Measurements from ENCODE around the gene VRK1.

- no peak for TF ChIP-seq EP300 (IDR thresholded peaks at IDR 0.05)
- no peak for TF ChIP-seq POLR2A (IDR thresholded peaks at IDR 0.05)
Measured at GRCh38 chr14:96920023-96920422, 122.8 kb downstream of the VRK1 start.

All from stomach (tissue), 4 donors.